ENCODE results near the gene KCNIP4.

KCNIP4 gene

DNA sequence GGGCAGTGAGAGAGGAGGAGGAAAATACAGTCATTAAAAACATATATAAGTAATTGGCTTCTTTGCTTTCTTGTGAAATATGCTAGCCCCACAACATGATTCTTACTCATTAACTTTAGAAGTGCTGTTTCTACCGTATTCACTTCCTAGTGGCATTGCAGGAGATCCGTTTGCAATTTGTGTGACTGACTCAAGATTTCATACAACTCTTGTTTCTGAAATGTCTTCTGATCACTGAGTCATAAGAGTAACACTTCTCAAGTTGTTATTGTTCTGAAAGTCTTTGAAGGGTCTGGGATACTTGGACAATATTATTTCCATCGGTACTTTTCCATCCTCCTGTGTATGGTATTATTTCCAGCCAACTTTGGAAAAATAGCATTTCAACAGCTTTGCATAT is 937.5 kb downstream of the KCNIP4 start:
- no peak for DNase-seq

DNA sequence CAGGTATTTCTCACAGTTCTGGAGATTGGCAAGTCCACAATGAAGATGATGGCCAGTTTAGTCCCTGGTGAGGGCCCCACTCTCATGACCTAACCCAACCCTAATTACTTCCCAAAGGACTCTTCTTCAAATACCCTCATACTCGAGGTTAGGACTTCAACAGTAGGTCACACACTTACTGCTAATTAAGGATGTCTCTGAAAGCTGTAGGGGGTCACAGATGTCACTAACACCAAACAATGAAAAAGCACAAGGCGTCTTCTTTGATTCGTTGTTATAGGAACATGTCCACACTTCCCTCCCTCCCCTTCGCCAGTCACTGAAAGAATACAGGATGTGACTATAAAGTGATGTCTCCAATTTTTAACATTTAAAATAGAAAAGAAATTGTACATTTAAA is 938.6 kb downstream of the KCNIP4 start:
- DNase-seq: no peak

DNA sequence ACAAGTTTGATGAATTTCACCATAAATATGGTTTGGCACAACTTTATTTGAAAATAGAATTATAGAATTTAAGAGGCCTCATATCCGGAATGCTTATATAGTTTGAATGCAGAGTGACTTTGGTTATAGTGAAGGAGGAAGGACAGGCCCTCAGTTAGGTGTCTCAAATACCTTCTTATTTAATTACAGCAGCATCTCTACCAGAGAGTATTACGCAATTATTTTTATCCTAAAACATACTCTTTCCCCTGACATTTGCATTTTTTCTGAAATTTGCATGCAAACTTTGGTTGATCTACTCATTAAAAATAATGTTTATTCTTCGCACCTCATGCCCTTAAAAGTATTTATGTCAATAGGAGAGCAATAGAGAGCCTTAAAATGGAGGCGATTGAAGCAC is 942.9 kb downstream of the KCNIP4 start:
- DNase-seq: no peak

DNA sequence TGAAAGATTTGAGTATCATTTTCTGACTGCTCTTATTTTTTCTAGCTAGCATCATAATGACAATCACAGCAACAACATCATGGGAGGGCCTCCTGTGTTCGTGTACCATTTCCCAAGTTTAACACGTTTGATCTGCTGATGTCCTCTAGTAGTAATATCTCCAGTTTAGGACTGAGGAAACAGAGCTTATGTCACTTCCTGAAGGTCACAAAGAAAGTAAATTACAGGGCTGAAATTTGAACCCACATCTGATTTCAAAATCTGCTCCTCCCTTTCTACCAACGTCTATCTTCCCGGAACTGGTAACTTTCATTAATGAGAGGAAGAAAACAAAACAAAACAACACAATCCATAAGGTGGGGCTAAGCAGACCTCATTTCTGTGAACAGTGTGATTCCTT is 945.6 kb downstream of the KCNIP4 start:
- DNase-seq: no peak

DNA sequence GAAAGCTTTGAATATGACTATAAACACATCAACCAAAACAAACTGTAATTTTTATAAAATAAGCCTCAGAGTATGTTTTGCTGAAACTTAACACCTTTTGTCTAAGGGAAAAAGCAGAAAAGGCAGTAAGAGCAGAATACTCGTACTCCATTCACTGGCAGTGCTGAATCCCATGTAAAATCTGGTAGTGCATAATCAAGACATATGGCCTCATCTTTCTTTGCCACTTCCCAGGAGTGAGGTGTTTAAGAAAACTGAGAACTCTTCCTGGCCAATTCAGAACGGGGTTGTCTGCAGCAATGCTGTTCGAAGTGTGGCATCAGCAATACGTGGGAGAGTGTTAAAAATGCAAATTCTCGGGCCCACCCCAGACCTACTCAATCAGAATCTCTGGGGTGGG is 946.3 kb downstream of the KCNIP4 start:
- DNase-seq: no peak

DNA sequence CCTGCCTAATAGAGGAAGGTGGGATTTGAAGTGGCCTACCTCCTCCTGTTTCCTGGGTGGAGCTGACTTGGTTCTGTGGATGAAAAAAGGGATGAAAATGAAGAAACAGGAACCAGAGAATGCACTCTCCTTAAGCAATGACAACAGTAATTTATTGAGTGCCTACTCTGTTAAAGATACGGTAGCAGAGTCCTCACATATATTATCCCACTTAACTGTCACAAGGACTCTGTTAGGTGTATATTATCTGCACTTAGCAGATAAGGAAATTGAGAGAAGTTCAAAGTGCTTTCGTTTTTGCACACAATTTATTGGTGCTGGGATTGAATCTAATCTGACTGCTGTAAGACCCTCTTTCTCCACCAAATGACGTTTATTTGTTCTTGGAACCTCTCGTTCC is 947.1 kb downstream of the KCNIP4 start:
- no peak for DNase-seq

DNA sequence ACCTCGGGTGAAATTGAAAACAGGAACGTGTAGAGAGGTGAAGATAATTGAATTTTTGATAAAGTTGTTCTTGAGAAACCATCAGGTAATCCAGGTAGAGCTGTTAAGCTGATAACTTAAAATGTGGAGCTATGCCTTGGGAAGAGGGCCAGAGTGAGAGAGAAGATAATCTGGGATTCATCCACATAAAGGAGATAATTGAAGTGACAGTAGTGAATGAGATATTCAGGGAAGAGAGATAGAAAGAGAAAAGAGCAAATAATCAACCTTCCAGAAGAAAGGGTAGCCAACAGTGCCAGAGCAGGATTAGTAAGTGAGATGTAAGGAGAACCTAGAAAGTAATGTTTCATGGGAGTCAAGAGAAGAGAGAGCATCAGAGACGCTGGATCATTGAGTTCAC is 950.7 kb downstream of the KCNIP4 start:
- DNase-seq: no peak

DNA sequence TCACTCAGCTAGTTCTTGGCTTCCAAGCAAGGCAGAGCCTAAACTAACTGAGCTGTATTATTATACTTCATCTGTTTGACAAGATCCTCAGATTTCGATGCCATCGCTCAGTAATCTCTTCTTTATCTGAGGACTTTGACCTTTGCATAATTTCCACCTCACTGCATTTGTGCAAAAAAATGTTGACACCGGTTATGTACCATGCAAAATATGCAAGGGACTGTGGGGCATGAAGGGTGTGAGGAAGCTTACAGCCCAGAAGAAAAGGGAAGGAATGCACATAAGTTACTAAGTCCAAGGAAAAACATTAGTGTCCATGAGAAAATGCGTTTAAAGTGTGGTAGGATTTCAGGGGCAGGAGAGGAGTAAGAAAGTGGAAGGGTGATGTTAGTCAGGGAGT is 953.0 kb downstream of the KCNIP4 start:
- DNase-seq: no peak

DNA sequence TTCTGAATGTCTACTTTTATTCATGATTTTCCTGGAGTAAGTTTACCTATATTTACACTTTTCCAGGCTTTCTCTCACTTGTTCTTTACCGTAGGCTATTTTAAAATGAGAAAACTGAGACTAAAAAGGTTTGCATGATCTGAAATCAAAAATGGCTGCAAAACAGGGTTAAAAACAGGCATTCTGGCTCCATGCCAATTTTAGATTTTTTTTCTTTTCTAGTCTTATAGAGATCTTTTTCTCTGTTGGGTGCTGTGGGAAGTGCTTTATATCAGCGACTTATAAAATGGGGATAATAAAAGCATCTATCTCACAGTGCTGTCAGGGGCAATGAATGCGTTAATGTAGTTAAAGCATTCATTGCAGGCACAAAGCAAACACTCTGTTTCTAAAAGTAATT is 953.6 kb downstream of the KCNIP4 start:
- DNase-seq: no peak

DNA sequence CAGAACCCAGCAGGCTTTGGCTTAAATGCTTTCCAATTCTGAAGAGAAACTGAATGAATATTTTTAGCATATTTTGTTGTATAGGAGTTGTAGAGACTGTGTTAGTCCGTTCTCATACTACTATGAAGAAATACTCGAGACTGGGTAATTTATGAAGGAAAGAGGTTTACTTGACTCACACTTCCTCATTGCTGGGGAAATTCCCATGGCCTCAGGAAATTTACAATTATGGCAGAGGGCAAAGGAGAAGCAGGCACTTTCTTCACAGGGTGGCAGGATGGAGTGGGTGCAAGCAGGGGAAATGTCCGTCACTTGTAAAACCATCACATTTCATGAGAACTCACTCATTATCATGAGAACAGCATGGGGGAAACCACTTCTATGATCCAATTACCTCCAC is 956.6 kb downstream of the KCNIP4 start:
- DNase-seq: no peak

DNA sequence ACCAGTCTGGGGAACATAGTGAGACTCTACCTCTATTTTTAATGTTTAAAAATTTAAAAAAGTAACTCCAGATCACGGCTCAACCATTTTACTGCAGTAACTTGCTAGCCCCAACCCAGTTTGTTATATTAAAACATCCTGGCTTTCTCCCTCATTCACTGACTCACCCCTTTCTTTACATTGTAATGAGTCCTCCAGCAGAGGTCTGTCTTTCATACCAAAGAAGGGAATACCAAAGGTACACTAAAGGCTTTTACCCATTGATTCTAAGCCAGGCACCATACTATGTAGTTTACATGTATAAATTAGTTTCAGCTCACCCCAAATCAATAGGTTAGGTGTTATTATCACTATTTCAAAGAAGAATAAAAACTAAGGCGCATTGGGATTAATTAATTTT is 961.4 kb downstream of the KCNIP4 start:
- DNase-seq: no peak

DNA sequence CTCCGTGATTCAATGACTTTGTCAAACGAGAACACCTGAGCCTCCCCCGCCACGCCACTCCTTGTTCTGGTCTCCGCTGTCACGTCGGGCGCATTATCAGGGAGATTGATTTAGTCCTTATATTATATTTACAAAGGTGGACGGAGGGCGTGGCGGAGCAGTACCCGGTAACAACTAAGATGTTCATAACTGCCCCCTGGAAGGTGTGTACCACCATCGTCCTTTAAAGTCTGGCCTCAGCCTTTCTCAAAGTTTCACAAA is 964.1 kb downstream of the KCNIP4 start:
- DNase-seq: no peak

DNA sequence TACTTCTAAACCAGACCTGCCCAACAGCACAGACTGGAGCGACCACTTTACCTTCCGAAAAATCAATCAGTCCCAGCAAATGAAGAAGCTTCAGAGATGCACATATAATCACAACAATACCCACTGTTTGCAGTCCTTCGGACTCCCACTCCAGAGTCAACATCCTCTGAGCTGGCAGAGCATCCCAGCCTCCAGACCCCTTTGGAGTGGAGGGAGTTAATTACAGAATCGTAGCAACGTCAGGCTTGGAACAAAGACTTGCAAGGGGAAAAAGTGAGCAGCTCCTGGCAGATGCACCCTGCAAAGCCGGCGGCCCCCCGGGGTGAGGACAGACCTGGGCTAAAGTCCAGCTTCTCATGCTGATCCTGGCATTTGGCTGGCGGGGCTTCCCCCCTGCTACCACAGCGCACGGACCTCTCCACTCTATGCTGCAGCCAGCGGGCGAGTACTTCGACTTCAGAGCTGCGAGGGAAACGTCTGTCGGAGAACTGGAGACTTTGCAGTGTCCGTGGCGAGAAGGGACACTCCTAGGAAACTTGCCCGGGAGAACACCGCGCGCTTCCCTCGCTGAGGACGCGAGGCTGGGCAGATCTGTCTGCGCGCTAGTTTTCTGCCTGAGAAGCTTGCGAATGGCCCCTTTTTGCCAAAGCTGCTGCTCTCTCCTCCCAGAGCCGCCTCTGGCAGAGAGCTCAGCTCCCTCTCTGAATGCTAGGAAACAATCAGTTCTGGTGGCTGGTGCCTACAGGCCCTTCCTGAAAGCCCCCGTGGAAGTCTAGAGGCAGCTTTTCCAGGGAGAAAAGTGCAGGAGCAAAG is 964.6 kb downstream of the KCNIP4 start:
- no peak for DNase-seq

DNA sequence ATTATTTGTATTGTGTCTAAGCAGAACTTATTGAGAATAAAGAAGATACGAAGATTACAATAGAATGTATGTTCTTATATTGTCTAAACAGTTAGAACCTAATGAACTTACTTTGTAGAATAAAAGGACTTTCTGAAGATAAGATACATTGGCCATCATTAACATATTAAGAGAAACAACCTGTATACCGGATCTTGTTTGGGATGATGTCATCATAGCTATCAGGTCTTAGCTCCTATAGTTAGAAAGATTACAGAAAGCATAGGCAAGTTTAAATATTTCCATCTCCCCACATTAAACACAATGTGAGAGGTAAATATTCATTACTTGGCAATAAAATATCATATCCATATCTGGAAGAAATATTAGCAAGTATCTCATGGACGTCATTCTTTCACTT is 966.0 kb downstream of the KCNIP4 start:
- no peak for DNase-seq

DNA sequence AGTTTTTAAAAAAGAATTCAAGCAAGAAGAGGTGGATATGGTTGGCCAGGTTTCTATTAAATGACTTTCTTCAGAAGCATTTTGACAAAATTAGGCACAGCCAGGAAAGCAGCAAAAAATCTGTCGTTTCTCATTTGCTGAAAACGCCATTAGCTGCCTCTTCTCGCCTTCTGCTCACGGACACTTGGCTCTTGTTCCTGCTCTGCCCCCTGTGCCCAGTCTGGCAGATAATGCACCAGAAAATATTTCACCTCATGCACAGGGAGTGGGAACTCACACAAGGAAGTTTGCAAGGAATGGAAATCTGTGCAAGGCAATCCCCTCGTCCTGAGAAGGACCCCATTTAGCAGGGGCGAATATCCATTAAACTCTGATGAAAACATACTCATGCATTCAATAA is 988.3 kb downstream of the KCNIP4 start:
- no peak for DNase-seq

DNA sequence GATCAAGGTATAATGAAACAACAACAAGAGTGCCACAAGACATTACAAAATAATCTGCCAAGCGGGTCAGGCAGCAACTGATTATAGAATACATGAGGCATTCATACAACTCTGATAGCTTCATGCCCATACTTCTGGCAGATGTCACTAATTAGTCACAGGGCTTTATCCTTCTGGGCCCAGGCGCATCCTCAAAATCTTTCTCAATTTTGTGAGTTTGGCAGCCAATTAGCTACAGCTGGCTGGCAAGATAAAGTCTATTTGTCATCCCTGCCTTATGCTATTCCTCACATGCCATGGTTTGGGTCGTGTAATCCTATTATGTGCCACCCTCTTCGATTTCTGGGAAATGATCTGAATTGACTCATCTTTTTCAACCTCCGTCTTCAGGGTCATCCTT is 994.0 kb downstream of the KCNIP4 start:
- no peak for DNase-seq

DNA sequence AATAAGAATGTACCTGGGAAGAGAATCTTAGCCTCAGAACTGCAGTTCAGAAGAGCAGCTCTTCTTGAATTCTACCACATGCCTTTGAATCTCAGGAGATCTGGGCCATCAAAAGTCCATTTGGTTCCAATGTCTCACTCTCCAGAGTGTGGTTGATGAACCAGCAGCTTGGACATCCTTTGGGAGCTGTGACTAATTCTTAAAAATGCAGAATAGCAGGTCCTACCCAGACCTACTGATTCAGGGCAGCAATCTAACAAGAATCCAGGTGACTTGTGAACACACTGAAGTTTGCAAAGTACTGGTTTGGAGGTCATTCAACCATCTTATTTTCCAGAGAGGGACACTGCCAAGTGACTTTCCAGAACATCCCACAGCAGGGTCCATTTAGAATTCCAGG is 1003.6 kb downstream of the KCNIP4 start:
- no peak for DNase-seq

DNA sequence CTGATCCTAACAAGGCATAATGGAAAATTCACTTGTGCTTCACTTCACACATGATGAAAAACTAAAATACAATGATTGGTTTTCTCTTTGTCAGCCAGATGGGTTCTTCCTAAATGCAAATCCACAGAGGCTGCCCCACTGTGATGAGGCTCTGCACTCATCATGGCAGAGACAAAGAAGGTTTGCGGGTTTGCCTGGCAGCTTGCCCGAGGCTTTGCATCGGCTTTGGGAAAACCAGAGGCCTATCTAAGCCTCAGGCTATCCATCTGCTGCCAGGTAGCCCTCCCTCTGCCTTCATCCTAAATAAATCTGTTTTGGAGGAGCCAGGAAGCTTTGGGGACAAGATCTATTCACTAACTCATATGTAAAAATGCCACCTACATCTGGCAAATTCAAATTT is 1004.1 kb downstream of the KCNIP4 start:
- DNase-seq: no peak

DNA sequence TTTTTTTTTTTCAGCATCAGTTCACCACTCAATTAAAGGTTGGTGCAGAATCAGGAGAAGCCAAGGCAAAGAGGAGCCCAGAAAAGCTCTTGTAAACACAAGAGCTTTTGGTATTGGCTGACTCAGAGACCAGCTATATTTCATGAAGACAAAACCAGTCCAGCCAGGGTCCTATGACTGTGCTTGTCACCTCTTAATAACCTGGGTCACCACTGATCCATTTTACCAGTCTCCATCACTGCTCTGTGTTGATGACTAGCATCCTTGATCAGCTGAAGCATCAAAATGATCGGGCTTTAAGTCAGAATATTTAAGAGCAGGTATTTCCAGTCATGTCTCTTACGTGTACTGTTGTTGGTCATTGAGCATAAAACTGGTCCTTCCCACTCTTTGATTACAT is 1010.4 kb downstream of the KCNIP4 start:
- DNase-seq: no peak

DNA sequence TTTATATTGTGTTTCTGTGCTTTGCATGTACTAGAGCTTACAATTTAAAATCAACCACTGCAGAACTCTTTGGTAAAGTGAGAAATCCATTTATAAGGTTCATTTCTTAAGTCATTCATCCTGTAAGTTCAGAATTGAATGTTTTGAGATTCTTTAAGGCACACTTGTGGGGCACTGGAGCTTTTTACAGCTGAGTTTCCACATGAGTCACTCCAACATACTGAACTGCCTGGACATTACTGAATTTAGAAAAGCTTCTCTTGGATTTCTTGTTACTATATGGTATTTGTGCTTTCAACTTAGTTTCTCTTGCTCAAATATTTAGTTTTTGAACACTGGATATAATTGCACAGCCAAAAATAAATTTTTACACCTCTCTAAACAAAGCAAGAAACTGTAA is 1022.0 kb downstream of the KCNIP4 start:
- DNase-seq: no peak

DNA sequence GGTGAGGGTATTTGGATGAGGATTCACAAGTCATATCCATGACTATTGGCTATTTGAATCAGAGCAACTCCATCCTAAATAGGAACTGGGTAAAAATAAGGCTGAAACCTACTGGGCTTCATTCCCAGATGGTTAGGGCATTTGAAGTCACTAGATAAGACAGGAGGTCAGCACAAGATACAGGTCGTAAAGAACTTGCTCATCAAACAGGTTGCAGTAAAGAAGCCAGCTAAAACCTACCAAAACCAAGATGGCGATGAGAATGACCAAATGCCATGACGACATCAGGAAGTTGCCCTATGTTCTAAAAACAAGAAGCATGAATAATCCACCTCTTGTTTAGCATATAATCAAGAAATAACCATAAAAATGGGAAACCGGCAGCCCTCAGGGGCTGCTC is 1023.4 kb downstream of the KCNIP4 start:
- DNase-seq: no peak

DNA sequence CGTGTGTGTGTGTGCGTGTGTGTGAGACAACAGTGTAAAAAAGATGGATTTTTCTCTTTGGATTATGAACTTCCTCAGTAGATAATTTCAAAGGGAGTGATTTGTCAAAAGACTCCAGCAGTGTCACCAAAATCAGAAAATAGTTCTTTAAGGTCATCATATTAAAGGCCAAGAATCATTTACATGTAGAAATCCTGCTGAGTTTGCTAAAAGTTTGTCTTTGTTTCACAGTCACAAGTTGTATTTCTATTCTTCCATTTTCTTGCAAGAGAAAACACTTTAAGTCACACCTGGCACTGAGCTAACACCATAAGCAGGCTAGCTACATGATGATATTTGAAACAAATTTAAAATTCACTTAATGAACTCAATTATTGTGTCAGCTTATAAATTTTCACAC is 1025.6 kb downstream of the KCNIP4 start:
- DNase-seq: no peak

DNA sequence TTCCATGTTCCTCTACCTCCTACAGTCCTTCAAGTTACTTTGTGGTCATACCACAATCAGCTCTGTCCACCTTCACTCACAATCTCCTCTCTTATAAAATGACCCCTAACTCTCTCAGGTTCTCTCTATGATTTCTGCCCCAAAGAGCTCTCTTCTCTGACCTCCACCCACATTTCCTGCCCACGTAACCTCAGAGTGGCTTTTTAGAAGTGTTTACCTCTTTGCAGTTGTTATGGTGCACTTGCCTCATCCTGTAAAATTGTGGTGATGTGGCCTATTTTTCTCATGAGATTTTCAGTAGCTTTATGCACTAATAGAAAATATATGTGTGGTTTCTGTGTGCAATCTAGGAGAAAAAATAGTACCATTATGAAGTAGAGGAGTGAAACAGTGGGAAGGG is 1032.5 kb downstream of the KCNIP4 start:
- no peak for DNase-seq

DNA sequence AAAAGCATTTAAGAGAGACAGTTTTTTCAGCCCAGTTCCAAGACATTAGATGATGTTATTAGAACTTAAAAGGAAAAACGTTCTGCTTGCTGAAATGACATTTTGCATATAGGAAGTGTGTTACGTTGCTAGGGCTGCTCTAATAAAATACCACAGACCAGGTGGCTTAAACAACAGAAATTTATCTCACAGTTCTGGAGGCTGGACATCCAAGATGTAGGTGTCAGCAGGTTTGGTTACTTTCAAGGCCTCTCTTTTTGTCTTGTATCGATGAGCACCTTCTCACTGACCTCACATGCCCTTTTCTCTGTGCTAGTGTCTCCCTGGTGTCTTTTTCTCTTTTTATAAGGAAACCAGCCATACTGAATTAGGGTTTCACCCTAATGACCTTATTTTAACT is 1043.6 kb downstream of the KCNIP4 start:
- DNase-seq: no peak

DNA sequence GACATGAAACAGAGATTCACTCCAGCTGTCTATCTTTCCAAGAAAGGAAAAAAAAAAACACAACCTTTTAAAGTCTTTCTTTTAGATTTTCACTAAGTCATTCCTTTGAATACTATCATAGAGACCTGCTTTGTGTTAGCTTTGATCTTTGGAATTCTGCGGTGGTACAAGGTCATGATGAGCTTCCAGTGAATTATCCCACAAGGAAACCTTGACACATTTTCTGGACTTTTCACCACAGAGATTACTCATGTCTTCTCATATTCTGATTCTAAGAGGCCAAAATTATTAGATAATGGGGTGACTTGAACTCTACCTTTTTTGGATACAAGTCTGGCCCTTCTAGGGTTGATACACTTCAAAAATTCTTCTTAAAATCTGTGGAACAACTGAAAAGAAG is 1046.7 kb downstream of the KCNIP4 start:
- DNase-seq: no peak

DNA sequence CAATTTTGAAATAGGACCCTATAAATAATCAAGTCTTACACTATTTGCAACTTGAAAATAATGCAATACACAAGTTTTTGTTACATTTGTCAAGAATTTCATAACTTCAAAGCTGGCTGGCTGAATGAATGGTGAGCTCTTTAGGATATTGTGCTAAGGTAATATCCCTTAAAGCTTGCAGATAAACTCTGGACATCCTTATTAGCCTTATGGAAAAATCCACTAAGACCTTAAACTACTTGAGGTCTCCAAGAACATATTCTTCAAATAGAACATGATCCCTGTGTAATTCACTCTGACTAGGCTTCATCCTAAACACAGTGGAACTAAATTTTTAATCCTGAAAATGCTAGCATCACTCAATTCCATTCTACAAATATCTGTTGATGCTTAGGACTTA is 1049.0 kb downstream of the KCNIP4 start:
- DNase-seq: no peak
